ENCODE results near the gene RIGI.

The RIGI gene

DNA sequence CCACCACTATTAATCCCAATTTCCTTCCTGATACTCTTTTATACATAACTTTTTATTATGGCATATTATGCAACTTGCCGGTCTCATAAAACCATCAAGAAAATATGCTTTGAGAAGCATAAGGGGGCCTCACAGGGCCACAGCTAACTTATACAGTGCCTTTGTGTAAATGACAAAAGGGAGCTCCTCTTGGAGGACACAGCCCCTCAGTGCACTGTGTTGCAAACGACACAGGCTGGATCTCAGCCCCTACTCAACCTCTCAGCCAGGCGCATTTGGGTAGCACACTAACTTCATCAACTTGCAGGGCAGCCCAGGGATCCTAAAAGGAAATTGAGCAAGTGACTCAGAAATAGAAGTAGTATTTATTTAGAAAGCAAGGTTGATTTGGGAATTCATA lies 35.4 kb downstream of the RIGI start:
- DNase-seq (ENCODE audit: low read depth): no peak
- TF ChIP-seq, protein P1, sequence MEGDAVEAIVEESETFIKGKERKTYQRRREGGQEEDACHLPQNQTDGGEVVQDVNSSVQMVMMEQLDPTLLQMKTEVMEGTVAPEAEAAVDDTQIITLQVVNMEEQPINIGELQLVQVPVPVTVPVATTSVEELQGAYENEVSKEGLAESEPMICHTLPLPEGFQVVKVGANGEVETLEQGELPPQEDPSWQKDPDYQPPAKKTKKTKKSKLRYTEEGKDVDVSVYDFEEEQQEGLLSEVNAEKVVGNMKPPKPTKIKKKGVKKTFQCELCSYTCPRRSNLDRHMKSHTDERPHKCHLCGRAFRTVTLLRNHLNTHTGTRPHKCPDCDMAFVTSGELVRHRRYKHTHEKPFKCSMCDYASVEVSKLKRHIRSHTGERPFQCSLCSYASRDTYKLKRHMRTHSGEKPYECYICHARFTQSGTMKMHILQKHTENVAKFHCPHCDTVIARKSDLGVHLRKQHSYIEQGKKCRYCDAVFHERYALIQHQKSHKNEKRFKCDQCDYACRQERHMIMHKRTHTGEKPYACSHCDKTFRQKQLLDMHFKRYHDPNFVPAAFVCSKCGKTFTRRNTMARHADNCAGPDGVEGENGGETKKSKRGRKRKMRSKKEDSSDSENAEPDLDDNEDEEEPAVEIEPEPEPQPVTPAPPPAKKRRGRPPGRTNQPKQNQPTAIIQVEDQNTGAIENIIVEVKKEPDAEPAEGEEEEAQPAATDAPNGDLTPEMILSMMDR (IDR thresholded peaks at IDR 0.05; ENCODE audit: low read depth, low read length, missing control alignments): no peak
- no peak overlapping the region for H3K4me3 ChIP-seq (ENCODE audit: low read depth, low read length)

- TF ChIP-seq, protein P1 (IDR thresholded peaks at IDR 0.05; ENCODE audit: low read depth, low read length, missing control alignments): no peak
- no peak overlapping the region for H3K4me3 ChIP-seq (ENCODE audit: low read depth, low read length)
- DNase-seq (ENCODE audit: low read depth): no peak
Observed at GRCh38 chr9:32487981-32488380, 38.0 kb downstream of the RIGI start.

DNA sequence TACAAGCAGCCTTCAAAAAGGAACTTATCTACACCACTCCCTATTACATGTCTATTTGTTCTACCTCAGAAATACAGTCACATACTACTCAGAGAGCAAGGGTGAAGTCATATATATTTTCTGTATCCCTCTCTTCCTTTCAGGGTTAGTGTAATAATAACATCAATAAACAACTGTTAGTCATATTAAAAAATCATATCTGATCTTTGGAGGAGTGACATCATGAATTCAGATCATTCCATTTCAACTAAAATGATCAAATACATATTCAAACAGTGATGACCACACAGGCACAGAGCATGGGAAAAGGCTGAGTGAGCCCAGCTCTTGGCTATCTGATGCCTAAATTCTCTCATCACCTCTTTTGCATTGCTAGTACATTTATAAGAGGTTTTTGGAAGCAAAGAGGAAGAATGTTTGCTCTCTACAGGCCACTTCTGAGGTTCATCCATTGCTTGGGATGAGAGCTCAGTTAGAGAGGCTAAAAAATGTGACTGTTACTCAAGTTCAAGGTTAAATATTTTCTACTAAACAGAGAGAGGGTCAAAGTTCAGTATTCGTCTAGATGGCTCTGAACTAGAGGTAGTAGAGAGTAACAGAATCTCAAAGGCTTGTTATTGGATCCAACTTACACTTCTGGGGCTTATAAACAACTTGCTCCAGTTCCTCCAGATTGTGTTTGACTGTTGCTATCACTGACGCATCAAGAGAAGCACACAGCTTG lies 39.0 kb downstream of the RIGI start:
- TF ChIP-seq, protein P1 (IDR thresholded peaks at IDR 0.05; ENCODE audit: low read depth, low read length, missing control alignments): no peak
- no peak for DNase-seq (ENCODE audit: low read depth)
- H3K4me3 ChIP-seq (ENCODE audit: low read depth, low read length): no peak overlapping the region

DNA sequence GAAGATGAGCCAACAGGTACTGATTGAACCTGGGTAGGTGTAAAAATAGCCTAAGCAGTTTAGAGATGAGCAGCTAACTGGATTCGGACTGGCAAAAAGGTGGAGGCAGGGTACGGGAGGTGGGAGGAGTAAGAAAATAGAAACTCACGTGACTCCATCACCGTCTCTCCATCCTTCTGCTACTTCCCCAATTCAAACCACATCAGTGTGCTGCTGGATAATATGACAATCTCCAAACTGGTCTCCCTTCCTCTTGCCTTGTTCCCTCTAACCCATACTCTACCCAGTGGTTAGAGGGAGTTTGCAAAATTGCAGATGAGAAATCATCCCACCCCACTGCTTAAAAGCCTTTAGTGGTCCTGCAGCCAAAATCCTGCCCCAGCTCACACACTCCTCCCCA lies 42.7 kb downstream of the RIGI start:
- no peak overlapping the region for H3K4me3 ChIP-seq (ENCODE audit: low read depth, low read length)
- DNase-seq (ENCODE audit: low read depth): no peak
- TF ChIP-seq, protein P1 (IDR thresholded peaks at IDR 0.05; ENCODE audit: low read depth, low read length, missing control alignments): no peak

Data from GM12864 (cell line).